GM18499 (cell line): ENCODE measurements around the gene STOML1.

Experiments
- ATAC-seq: cut with Tn5 transposase; IDR thresholded peaks from one replicate; pipeline ENCODE4 v1.9.1; 2021; ENCODE audit warnings: moderate number of reproducible peaks; ENCODE audit not compliant: insufficient read depth, unreplicated experiment

STOML1 gene

DNA sequence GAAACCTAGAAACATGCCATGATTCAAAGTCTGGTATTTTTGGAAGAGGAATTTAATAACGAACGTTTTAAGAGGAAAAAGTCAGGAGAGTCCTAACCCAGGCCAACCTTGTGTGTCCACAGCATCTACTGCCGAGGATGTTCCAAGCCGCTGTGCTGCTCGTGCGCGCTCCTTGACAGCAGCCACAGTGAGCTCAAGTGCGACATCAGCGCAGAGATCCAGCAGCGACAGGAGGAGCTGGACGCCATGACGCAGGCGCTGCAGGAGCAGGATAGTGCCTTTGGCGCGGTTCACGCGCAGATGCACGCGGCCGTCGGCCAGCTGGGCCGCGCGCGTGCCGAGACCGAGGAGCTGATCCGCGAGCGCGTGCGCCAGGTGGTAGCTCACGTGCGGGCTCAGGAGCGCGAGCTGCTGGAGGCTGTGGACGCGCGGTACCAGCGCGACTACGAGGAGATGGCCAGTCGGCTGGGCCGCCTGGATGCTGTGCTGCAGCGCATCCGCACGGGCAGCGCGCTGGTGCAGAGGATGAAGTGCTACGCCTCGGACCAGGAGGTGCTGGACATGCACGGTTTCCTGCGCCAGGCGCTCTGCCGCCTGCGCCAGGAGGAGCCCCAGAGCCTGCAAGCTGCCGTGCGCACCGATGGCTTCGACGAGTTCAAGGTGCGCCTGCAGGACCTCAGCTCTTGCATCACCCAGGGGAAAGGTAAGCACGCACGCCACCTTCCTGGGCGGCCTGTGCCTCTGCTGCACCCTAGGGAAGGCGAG, 30.8 kb upstream of the STOML1 start:
- ATAC-seq, result no peak

- no peak for ATAC-seq
Measured at GRCh38 chr15:74019734-74020133, 27.6 kb upstream of the STOML1 start.

- no peak for ATAC-seq
Measured at GRCh38 chr15:74013374-74013894, 21.3 kb upstream of the STOML1 start.

DNA sequence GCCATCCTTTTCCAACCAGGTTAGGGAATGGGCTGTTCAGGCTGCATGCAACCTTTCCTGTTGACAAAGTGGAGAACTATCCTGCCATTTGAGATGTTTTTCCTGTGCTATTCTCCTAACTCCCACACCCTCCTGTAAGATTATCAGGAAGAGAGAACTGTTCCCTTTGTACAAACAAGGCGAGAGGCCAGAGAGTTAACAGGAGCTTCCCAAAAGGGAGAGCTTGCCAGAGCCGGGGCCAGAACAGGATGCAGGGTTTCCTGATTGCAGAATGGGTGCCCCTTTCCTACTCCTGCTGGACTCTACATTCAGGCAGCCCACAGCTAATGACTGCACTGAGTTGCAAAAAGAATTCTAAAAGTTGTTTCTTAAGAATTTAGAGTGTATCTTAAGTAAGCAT, 19.5 kb upstream of the STOML1 start:
- ATAC-seq, result no peak

GRCh38 chr15:74010929-74011540, 18.9 kb upstream of the STOML1 start:
- ATAC-seq, result no peak

- no peak for ATAC-seq
Measured at GRCh38 chr15:74008901-74009300, 16.8 kb upstream of the STOML1 start.

- no peak for ATAC-seq
Measured at GRCh38 chr15:74007820-74008371, 15.8 kb upstream of the STOML1 start.

GRCh38 chr15:74006774-74007639, 14.9 kb upstream of the STOML1 start:
- no peak for ATAC-seq

DNA sequence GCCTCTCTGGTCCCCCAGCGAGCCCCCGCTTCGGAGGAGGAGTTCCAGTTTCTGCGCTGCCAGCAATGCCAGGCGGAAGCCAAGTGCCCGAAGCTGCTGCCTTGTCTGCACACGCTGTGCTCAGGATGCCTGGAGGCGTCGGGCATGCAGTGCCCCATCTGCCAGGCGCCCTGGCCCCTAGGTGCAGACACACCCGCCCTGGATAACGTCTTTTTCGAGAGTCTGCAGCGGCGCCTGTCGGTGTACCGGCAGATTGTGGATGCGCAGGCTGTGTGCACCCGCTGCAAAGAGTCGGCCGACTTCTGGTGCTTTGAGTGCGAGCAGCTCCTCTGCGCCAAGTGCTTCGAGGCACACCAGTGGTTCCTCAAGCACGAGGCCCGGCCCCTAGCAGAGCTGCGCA, 5.9 kb upstream of the STOML1 start:
- no peak for ATAC-seq

DNA sequence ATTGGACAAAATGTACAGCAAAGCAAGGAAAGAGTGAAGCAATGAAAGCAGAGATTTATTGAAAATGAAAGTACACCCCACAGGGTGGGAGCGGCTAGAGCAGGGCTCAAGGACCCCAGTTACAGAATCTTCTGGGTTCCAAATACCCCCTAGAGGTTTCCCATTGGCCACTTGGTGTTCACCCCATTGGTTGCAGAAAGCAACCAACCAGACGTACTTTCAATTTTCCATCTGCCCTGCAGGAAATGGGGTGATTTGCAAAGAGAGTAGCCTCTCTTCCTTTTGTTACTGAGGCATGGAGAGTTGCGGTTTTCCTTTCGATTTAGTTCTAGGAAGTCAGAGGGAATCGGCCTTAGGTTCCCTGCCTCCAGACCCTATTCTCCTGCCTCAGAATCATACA, 4.8 kb upstream of the STOML1 start:
- no peak for ATAC-seq

DNA sequence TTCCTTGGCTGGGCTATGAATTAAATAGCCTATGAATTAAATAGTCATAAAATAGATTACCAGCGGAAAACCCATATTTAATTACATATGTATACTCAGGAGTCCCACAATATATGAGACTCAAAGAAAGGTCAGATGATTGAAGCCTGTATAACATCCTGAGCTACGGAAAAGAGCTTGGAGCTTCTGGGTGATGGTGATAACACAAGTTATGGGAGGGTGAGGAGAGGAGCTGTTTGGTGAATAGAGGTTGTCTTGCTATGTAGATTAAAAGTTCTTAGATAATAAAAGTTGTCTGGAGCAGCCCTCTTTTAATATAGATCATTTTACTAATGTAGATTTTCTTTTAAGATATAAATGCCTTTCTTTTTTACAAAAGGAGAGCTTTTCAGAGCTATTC, 4.2 kb upstream of the STOML1 start:
- no peak for ATAC-seq

DNA sequence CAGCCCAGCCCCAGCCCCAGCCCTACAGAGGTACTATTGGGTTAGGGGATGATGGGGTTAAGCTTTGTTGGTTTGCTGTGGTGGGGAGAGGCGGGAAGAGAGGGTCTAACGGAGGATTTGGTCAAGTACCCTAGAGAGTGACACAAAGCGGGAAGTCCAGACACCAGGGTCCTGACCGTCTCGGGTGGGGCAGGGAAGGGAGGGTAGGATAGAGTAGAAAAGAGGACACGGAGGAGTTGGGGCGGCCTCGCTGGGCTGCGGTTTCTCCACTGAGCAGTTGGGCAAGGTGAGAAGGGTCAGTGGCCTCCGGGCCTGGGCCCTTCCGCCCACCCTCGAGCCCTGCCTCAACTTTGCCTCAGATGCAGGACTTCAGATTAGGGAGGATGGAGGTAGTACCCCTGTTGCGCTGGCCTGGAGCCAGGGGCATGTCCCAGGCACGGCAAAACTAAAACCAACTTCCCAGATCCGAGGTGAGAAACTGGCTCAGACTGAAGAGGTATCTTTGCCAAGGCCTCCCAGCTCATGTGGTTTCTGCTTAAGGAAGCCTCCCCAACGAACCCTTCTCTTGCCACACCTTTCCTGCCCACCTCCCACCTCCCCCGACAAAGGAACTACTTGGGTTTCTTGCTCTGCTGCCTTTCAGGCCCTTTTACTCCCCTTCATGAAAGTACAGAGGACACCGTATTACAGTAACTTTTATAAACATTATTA, 3.0 kb upstream of the STOML1 start:
- no peak for ATAC-seq

GRCh38 chr15:73994413-73994883, 2.4 kb upstream of the STOML1 start, which contains the start of gene PML:
Gene PML, plus strand, starts transcription at chr15:73994716. Its CDS starts 97 bp downstream, at chr15:73994813.
- ATAC-seq, result peak; percentile 48

DNA sequence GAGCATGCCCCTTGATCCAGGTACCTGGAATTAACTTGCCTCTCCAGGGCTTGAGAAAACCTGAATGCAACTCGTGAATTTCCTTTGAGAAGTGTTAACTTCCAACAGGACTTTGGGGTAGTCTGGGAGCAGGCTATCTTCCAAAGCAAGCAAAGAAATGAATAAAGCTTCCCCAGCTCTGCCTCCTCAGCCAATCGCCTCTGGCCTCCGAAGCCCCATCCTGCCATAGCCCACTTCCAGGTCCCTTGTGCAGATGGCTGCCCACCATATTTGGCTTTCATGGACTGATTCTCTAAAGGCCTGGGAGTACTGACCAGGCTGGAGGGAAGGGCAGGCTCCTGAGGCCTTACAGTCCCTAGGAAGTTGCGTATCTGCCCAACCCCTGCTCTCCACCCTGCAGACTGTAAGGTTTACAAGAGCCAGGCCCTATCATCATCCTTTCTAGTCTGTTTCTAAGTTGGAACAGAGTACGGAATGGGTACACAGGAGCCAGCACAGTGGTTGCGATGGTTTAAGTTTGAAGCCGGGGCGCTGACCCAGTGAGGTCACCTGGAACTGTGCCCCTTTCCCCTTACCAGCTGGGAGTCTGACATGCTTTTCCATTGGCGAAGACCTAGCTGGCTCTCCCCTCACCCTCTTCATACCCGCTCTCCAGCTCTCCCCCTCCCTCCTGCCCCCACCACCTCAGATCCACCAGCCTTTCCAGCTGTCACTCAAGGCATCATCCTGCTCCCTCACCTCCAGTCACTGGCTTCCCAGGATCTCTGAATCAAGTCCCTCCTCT, 1.3 kb upstream of the STOML1 start:
- ATAC-seq, result no peak

- ATAC-seq, result no peak
Measured at GRCh38 chr15:73992594-73992898, 451 bp upstream of the STOML1 start.

DNA sequence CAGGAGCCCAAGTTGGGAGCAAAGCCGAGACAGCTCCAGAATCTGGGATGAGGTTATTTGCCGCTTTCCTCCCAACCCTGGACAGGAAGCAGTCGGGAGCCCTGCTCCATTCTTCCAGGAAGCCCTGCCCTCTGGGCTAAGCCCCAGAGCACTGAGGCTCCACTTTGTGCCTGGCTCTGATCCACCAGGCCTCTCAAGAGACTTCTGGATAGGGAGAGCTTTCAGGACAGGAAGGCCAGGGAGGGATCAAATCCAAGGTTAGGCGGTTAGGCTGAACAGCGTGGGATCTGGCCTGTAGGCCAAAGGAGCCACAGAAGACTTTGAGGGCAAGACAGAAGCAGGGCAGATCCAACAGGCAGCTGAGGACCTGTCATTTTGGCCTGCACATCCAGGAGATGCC, 835 bp downstream of the STOML1 start:
- ATAC-seq, result no peak

- ATAC-seq, result no peak
Measured at GRCh38 chr15:73990250-73991005, 1.7 kb downstream of the STOML1 start.

DNA sequence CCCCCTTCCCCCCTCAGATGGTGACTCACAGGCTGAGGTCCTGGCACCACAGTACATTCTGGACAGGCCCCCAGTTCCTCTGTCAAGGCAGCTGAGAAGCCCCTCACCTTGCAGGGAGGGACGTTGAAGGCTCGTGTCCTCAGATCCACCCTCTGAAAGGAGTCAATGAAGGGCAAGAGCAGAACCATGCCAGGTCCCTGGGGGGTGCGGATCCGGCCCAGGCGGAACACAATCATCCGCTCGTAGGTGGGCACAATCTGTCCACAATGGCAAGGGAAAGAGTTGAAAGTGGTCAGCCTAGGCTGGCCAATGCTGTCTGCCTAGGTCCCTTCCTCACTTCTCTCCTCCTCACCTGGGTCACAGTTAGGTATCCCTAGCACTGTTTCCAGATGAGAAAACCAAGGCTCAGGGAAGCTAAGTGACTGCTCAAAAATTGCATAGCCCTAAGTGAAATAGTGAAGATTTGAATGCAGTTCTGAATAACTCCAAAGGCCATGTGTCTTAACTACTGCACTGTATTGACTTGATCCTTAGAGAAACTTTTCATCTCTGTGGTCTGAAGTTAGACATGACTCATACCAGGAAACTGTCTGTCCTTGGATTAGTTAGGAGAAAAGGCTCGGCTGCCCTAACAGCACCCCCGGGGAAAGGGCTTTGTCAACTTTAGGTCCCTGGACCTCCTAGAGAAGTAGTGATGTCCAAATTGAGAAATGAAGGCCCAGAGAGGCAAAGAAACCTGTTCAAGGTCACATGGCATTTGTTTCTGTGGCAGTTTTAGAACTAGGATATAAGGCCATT, 2.9 kb downstream of the STOML1 start:
- ATAC-seq, result no peak
